Upper lobe of left lung (tissue), 4 donors: ENCODE results near the gene CLPSL1.

Experiments used
- EP300 ChIP-seq, 4 donors: sonication (generic); formaldehyde crosslinking; IDR thresholded peaks; one replicate each; pipeline ENCODE4 v1.5.1; 2017; ENCODE audit warnings: antibody characterized with exemption in 4 of 4, control low read depth in 2 of 4
- TF ChIP-seq, protein P1 (sequence below), 6 experiments: fragments of 450-650 bp in 4 of 6; fragments of 200-600 bp in 2 of 6; sonication (generic) in 2 of 6; IDR thresholded peaks; one replicate each; pipeline ENCODE4 v1.5.1; 2016 to 2019; ENCODE audit warnings: antibody characterized with exemption in 6 of 6

DNA sequence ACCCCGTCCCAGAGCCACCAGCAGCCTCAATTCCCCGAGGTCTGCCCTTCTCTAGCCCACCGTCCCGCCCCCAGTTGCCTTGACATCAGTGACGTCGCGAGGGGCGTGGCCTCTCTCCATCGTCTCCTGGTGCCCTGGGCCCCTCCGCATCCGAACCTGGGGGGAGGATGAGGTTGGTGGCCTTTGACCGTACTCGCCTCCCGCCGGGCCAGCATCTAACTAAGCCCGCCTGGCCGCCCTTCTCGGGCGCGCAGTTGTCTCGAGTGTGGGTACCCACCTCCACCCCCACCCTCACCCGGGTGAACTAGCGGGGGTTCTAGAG is 49.4 kb upstream of the CLPSL1 start:
- TF ChIP-seq EP300 (IDR thresholded peaks at IDR 0.05), result peak in 2 of 4 donors; percentile 7 to 71
- TF ChIP-seq, protein P1, sequence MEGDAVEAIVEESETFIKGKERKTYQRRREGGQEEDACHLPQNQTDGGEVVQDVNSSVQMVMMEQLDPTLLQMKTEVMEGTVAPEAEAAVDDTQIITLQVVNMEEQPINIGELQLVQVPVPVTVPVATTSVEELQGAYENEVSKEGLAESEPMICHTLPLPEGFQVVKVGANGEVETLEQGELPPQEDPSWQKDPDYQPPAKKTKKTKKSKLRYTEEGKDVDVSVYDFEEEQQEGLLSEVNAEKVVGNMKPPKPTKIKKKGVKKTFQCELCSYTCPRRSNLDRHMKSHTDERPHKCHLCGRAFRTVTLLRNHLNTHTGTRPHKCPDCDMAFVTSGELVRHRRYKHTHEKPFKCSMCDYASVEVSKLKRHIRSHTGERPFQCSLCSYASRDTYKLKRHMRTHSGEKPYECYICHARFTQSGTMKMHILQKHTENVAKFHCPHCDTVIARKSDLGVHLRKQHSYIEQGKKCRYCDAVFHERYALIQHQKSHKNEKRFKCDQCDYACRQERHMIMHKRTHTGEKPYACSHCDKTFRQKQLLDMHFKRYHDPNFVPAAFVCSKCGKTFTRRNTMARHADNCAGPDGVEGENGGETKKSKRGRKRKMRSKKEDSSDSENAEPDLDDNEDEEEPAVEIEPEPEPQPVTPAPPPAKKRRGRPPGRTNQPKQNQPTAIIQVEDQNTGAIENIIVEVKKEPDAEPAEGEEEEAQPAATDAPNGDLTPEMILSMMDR (IDR thresholded peaks at IDR 0.05), result no peak
